DOHH2 (cell line): ENCODE results near the gene SLC35F4.

Source experiments
- H3F3A ChIP-seq: fragments of 200-600 bp; sonication (generic), shearing (Covaris generic); 2 replicates; pipeline ENCODE4 v1.6.0; 2016; ENCODE audit warnings: antibody characterized with exemption, mild to moderate bottlenecking; ENCODE audit not compliant: control insufficient read depth, insufficient read depth
- H3K27ac ChIP-seq: fragments of 200-600 bp; sonication (generic); 2 replicates; pipeline ENCODE4 v1.5.1; 2014; ENCODE audit warnings: low read depth, mild to moderate bottlenecking, low read length, moderate library complexity
- H3K27me3 ChIP-seq: fragments of 200-600 bp; sonication (generic); 2 replicates; pipeline ENCODE4 v1.6.1; 2014; ENCODE audit warnings: mild to moderate bottlenecking, low read length, mixed read lengths; ENCODE audit not compliant: control insufficient read depth
- H3K36me3 ChIP-seq: fragments of 200-600 bp; sonication (generic); 2 replicates; pipeline ENCODE4 v1.6.1; 2014; ENCODE audit warnings: mild to moderate bottlenecking, low read length, moderate library complexity, mixed read lengths; ENCODE audit not compliant: control insufficient read depth
- H3K4me1 ChIP-seq: fragments of 200-600 bp; sonication (generic); 2 replicates; pipeline ENCODE4 v1.6.1; 2014; ENCODE audit warnings: mild to moderate bottlenecking, low read length, mixed read lengths; ENCODE audit not compliant: control insufficient read depth
- H3K4me2 ChIP-seq: fragments of 200-600 bp; sonication (generic); 2 replicates; pipeline ENCODE4 v1.6.0; 2014; ENCODE audit warnings: mild to moderate bottlenecking, low read length, moderate library complexity
- H3K4me3 ChIP-seq: fragments of 200-600 bp; sonication (generic); 2 replicates; pipeline ENCODE4 v1.5.1; 2014; ENCODE audit warnings: mild to moderate bottlenecking, low read length, mixed read lengths
- H3K79me2 ChIP-seq: fragments of 200-600 bp; sonication (generic); 2 replicates; pipeline ENCODE4 v1.6.1; 2014; ENCODE audit warnings: mild to moderate bottlenecking, low read length, mixed read lengths; ENCODE audit not compliant: control insufficient read depth
- H3K9me2 ChIP-seq: fragments of 200-600 bp; sonication (generic); replicated peaks from 2 replicates; pipeline ENCODE4 v1.6.1; 2014; ENCODE audit warnings: mild to moderate bottlenecking, low read length, mixed read lengths; ENCODE audit not compliant: control insufficient read depth
- H3K9me3 ChIP-seq: fragments of 200-600 bp; sonication (generic); 2 replicates; pipeline ENCODE4 v1.6.1; 2014; ENCODE audit warnings: antibody characterized with exemption, low read length, mixed read lengths; ENCODE audit not compliant: control insufficient read depth, insufficient read depth
- H4K20me1 ChIP-seq: fragments of 200-600 bp; sonication (generic); 2 replicates; pipeline ENCODE4 v1.6.0; 2014; ENCODE audit warnings: low read depth, mild to moderate bottlenecking, antibody characterized with exemption, low read length, moderate library complexity; ENCODE audit not compliant: control insufficient read depth, insufficient read depth
- EZH2phosphoT487 ChIP-seq: fragments of 200-600 bp; sonication (generic); IDR thresholded peaks from 2 replicates; pipeline ENCODE4 v1.6.1; 2017; ENCODE audit warnings: borderline replicate concordance, mild to moderate bottlenecking, antibody characterized with exemption, low read length, moderate library complexity, mixed read lengths
- TF ChIP-seq, protein P1 (sequence below): fragments of 200-600 bp; sonication (generic); IDR thresholded peaks from one replicate; pipeline ENCODE4 v1.5.1; 2014; ENCODE audit warnings: antibody characterized with exemption, mild to moderate bottlenecking, low read depth, low read length; ENCODE audit not compliant: poor library complexity, severe bottlenecking

The SLC35F4 gene

DNA sequence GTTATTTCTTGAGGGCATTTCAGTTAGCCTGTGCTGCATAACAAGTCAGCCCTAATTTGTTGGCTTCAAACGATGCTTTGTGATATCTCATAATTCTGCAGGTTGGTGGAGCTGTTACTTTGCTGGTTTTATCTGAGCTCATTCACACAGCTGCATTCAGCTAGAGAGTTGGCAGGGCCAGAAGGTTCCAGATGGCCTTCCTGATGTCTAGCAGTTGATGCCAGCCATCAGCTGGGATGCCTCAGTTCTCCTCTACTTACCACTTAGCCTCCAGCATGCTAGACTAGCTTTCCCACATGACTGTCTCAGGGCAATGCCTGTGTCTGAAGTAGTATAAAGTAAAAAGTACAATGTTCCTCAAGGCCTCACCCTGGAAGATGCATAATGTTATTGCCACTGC is 130.6 kb downstream of the SLC35F4 start:
- Histone ChIP-seq H3K9me2 (no peaks in the 10 kb centered on the region), H3F3A (no peaks in the 10 kb centered on the region), H3K4me2 (no peak overlapping the region), H3K79me2 (no peaks in the 10 kb centered on the region), H3K4me3 (no peak overlapping the region), H4K20me1 (no peaks in the 10 kb centered on the region), H3K27me3 (no peaks in the 10 kb centered on the region), H3K27ac (no peak overlapping the region), H3K36me3 (no peaks in the 10 kb centered on the region), H3K4me1 (no peaks in the 10 kb centered on the region), H3K9me3 (no peaks in the 10 kb centered on the region)
- TF ChIP-seq, protein P1, sequence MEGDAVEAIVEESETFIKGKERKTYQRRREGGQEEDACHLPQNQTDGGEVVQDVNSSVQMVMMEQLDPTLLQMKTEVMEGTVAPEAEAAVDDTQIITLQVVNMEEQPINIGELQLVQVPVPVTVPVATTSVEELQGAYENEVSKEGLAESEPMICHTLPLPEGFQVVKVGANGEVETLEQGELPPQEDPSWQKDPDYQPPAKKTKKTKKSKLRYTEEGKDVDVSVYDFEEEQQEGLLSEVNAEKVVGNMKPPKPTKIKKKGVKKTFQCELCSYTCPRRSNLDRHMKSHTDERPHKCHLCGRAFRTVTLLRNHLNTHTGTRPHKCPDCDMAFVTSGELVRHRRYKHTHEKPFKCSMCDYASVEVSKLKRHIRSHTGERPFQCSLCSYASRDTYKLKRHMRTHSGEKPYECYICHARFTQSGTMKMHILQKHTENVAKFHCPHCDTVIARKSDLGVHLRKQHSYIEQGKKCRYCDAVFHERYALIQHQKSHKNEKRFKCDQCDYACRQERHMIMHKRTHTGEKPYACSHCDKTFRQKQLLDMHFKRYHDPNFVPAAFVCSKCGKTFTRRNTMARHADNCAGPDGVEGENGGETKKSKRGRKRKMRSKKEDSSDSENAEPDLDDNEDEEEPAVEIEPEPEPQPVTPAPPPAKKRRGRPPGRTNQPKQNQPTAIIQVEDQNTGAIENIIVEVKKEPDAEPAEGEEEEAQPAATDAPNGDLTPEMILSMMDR: no peak
- TF ChIP-seq EZH2phosphoT487: no peak

DNA sequence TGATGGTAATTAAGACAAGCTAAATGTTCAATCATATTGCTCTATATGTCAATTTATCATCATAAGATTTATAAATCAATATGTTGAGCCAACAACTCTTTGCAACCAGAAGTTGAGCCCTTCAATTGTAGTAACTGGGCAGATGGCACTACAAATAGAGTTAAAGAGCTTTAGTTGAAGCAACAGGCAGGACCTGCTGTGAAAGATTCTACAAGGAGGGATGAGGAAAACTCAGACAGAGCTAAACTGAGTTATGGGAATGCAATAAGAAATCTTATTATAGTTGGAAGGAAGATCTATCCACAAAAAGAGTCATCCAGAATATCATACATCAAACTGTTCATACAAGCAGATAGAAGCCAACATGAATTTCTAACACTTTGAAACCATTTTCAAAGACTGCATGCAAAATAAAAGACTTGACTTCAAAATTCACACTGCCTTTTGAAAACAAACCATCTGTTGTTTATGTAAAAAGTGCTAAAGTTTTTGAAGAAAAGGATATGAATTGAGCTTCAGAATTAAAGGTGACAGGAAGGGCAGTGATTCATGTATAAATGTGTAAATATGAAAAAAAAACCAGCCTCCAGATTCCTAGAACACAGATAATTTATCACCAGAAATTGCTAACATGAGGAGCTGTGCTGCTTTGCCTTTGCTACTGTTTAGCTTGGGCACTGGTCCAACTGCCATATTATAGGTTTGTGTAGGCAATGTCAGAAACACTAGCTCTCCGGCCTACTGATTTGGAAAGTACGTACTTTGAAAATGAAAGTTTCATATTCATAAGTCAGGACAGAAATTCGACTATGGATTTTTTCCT is 133.2 kb downstream of the SLC35F4 start:
- Histone ChIP-seq H3K79me2 (no peaks in the 10 kb centered on the region), H3K9me2 (no peaks in the 10 kb centered on the region), H3K9me3 (no peaks in the 10 kb centered on the region), H3K36me3 (no peaks in the 10 kb centered on the region), H3K27ac (no peak overlapping the region), H3K4me3 (no peak overlapping the region), H3K4me2 (no peak overlapping the region), H3K27me3 (no peaks in the 10 kb centered on the region), H3K4me1 (no peaks in the 10 kb centered on the region), H3F3A (no peaks in the 10 kb centered on the region), H4K20me1 (no peaks in the 10 kb centered on the region)
- no peak for TF ChIP-seq EZH2phosphoT487
- TF ChIP-seq, protein P1: no peak

DNA sequence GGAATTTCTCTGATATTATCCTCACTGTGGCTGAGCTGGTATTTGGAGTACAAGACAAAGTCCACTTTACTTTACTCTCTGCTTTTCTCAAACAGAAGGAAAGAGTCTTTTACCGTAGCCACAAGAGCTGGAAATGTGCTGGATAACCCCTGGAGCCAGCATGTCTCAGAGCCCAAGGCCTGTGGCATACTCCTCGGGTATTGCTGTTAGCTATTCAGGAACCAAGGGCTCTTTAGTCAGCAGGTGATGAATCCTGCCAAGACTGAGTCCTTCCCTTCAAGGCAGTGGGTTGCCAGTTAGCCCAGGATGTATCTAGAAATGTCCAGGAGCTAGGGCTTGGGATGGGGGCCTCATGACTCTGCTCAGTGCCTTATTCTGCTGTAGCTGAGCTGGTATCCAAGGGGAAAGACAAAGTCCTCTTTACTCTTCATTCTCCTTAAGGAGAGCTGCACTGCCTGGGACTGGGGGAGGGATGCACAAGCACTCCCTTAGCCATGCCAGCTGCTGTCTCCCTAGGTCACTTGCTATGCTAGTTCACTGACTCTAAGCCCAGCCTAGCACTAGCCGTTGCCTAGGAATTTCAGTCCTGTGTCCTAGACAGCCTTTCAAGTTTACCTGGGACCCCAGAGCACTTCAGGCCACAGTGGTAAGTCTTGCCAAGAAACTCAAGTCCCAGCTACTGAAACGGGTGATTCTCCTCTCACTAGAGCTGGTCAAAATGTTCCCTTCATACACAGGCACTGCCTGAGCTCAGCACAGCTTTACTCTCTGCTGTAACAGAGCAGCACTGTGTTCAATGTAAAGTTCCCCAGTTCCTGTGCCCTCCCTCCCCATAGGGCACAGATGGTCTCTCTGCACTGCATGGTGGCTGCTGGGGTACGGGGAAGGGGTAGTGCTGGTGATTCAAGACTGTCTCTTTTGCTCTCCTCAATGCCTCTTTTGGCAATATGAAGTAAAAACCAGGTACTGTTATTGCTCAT is 136.4 kb downstream of the SLC35F4 start:
- H3K27ac ChIP-seq: no peak overlapping the region
- H3K9me3 ChIP-seq: no peaks in the 10 kb centered on the region
- no peaks in the 10 kb centered on the region for H3K36me3 ChIP-seq
- no peaks in the 10 kb centered on the region for H3K79me2 ChIP-seq
- no peak overlapping the region for H3K4me3 ChIP-seq
- H3F3A ChIP-seq: no peaks in the 10 kb centered on the region
- no peaks in the 10 kb centered on the region for H3K9me2 ChIP-seq
- no peaks in the 10 kb centered on the region for H4K20me1 ChIP-seq
- H3K4me2 ChIP-seq: no peak overlapping the region
- H3K27me3 ChIP-seq: no peaks in the 10 kb centered on the region
- TF ChIP-seq, protein P1: no peak
- no peak for TF ChIP-seq EZH2phosphoT487
- H3K4me1 ChIP-seq: no peaks in the 10 kb centered on the region
